Ishikawa (cell line): ENCODE measurements around the gene CORIN.

ENCODE experiments used
- CEBPB ChIP-seq: IDR thresholded peaks from 2 replicates; pipeline ENCODE4 v1.6.1; 2012
- CREB1 ChIP-seq: IDR thresholded peaks from 2 replicates; pipeline ENCODE4 v1.6.1; 2012; ENCODE audit warnings: low read depth
- EGR1 ChIP-seq: IDR thresholded peaks from 2 replicates; pipeline ENCODE4 v1.6.1; 2012
- EP300 ChIP-seq: IDR thresholded peaks from 2 replicates; pipeline ENCODE4 v1.6.1; 2012; ENCODE audit warnings: borderline replicate concordance
- FOXM1 ChIP-seq: IDR thresholded peaks from 2 replicates; pipeline ENCODE4 v1.6.1; 2012; ENCODE audit warnings: low read depth, borderline replicate concordance
- MAX ChIP-seq: IDR thresholded peaks from 2 replicates; pipeline ENCODE4 v1.6.1; 2012
- RAD21 ChIP-seq: IDR thresholded peaks from 2 replicates; pipeline ENCODE4 v1.6.1; 2012; ENCODE audit warnings: low read depth
- REST ChIP-seq: IDR thresholded peaks from 2 replicates; pipeline ENCODE4 v1.6.1; 2012; ENCODE audit warnings: low read depth, mild to moderate bottlenecking
- TAF1 ChIP-seq: IDR thresholded peaks from 2 replicates; pipeline ENCODE4 v1.6.1; 2012; ENCODE audit warnings: low read depth, mild to moderate bottlenecking
- TCF12 ChIP-seq: IDR thresholded peaks from 2 replicates; pipeline ENCODE4 v1.6.1; 2012; ENCODE audit warnings: low read depth
- TEAD4 ChIP-seq: IDR thresholded peaks from 2 replicates; pipeline ENCODE4 v1.6.1; 2012
- USF1 ChIP-seq: IDR thresholded peaks from 2 replicates; pipeline ENCODE4 v1.6.1; 2012
- YY1 ChIP-seq: IDR thresholded peaks from 2 replicates; pipeline ENCODE4 v1.6.1; 2012; ENCODE audit warnings: low read depth
- ZBTB7A ChIP-seq: IDR thresholded peaks from 2 replicates; pipeline ENCODE4 v1.6.1; 2012; ENCODE audit warnings: low read depth

GRCh38 chr4:47798165-47798564 is 39.7 kb downstream of the CORIN start:
- no peak for TF ChIP-seq YY1
- TF ChIP-seq EP300 = no peak
- no peak for TF ChIP-seq RAD21
- TF ChIP-seq CEBPB = no peak
- no peak for TF ChIP-seq TEAD4
- no peak for TF ChIP-seq TCF12
- no peak for TF ChIP-seq REST
- no peak for TF ChIP-seq FOXM1
- TF ChIP-seq MAX = no peak
- no peak for TF ChIP-seq USF1
- no peak for TF ChIP-seq ZBTB7A
- no peak for TF ChIP-seq CREB1
- no peak for TF ChIP-seq EGR1
- no peak for TF ChIP-seq TAF1
